Hematopoietic multipotent progenitor cell (in vitro differentiated cells): ENCODE data around the gene ZNF408. TPM values are rescaled to one million over a fixed set of nuclear protein-coding genes. Genes with fewer than 3 reads are reported as not detected.
"Not testable (repeated sequence)": the region's sequence is repeated elsewhere in the genome, so short reads cannot be mapped to it uniquely, and the experiment has no call there.

Source experiments
- DNase-seq, 3 donors: peaks; one replicate each; pipeline ENCODE4 v3.0.0-alpha.2; 2011 to 2015; ENCODE audit warnings: low read depth in 2 of 3, low spot score in 2 of 3
- total RNA-seq: library from RNA; depleted of rRNA; stranded (reverse); fragments of >200 nt; gene quantifications from one replicate; pipeline ENCODE4 v1.2.3, GENCODE V29; 2012

ZNF408 gene
- total RNA-seq = 11.6 TPM

GRCh38 chr11:46700241-46701077, at the start of gene ZNF408, which contains the start of gene ARHGAP1:
Gene ZNF408 (plus strand): TSS chr11:46701031. CDS start chr11:46701048, 17 bp downstream.
Gene ARHGAP1 (minus strand): TSS chr11:46700619. CDS start chr11:46696107, 4,512 bp downstream.
- peak; percentile 93 to 100 (median 99) for DNase-seq

DNA sequence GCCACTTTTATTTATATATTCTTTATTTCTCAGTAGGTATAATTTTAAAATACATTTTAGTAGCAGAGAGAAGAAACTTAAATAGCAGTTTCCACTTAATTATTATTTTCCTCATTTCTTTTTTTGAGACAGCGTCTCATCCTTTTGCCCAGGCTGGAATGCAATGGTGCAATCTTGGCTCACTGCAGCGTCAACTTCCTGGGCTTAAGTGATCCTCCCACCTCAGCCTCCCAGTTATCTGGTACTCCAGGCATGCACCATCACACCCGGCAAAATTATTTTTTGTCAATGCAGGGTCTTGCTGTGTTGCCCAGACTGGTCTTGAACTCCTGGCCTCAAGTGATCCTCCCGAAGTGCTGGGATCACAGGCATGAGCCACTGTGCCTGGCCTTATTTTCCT, 45.2 kb upstream of the ZNF408 start:
- no peak for DNase-seq

DNA sequence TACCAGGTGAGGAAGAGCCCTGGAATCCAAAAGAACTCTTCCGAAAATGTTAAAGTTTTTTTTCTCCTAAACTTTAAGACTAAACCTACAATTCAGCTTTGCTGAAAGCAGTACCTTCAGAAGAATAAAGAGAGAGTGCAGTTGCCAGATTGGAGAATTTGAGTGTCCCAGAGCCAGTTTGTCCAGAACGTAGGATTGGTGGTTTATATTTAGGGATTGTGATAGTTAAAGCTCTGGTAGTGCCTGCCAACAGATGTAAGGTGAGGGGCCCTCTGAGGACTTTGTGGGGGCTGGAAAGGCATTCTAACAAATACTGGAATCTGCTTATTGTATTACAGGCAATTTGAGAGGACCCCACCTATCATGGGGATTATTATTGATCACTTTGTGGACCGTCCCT, 43.6 kb upstream of the ZNF408 start:
- no peak for DNase-seq

- no peak for DNase-seq
Observed at GRCh38 chr11:46658259-46658658, 42.6 kb upstream of the ZNF408 start.

DNA sequence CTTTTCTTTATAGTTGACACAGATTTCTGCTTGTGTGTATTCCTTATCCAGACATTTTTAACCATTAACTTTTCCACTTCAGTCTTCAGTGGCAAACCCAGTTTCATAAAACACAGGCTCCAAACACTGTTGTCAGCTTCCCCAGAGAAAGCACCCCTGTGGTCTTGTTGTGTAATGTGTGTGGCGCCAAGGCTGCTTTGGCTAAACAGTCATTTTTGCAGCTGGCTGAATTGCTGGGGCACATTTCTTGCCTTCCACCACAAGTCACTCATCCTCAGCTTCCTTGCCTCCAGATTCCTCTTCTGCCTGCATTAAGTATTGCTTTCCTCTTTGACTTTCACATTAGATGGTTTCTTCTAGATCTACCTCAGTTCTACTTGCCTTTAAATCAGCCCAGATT, 40.9 kb upstream of the ZNF408 start:
- DNase-seq = peak in 2 of 3 donors; percentile 28 to 62

- no peak for DNase-seq
Observed at GRCh38 chr11:46661836-46662235, 39.0 kb upstream of the ZNF408 start.

- DNase-seq = no peak
Observed at GRCh38 chr11:46662366-46662765, 38.5 kb upstream of the ZNF408 start.

- DNase-seq = no peak
Observed at GRCh38 chr11:46663277-46663940, 37.4 kb upstream of the ZNF408 start.

DNA sequence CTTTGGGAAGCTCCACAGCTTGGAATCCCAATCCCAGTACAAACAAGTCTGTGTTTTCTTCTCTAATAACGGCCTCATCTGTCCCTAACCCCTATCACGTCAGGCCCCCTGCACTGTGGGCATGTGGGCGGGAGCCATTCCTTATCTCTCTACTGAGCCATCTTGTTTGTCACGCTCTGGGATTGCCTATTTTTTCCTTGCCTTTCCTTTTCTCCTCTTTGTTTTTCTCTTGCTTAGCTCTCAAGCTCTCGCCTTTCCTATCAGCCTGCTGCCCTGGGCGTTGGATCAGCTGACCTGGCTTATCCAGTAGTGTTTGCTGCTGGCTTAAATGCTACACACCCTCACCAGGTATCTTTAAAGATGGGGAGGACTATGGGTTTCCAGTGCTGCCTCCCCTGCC, 36.2 kb upstream of the ZNF408 start:
- DNase-seq = no peak

GRCh38 chr11:46665356-46665755, 35.5 kb upstream of the ZNF408 start:
- no peak for DNase-seq

DNA sequence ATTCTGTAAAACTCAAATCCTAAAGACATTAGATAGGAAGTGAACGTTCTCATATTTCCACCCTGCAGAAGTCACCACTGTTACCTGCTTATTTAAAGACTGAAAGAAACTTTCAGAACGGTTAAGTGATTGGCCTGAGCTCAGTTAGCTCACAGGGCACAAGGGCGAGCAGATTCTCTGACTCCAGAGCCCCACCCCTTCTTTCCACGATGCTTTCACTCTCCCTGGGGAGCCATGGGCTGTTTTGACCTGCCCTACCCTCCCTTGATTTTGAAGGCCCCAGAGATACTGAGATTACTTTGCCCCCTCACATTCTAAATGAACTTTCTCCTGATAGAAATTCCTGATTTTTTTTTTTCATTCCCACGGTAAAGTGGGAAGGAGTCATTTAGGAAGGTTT, 34.3 kb upstream of the ZNF408 start:
- no peak for DNase-seq

GRCh38 chr11:46667043-46667481, 33.8 kb upstream of the ZNF408 start:
- no peak for DNase-seq

DNA sequence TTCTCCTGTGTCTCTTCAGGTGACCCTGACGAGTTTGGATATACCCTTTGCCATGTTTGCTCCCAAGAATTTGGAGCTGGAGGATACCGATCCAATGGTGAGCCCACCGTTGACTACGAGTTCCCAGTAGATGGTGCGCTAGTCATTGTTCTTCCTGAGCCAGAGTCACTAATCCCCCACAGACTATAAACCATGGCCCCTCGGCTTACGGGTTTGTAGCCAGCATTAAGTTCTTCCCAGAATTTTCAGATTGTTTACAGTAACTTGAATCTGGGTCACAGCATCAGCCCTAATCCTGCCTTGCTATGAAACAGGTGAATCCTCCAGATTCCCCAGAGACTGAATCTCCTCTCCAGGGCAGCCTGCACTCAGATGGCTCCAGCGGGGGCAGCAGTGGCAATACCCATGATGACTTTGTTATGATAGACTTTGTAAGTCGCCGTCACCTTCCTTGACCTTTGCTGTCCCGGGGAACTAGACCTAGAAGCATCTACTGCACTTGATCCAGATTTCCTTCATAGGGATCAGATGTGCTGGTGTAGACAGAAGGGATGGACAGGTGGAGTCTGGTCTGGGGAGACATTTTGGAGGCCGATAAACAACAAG, 32.2 kb upstream of the ZNF408 start:
- no peak for DNase-seq

DNA sequence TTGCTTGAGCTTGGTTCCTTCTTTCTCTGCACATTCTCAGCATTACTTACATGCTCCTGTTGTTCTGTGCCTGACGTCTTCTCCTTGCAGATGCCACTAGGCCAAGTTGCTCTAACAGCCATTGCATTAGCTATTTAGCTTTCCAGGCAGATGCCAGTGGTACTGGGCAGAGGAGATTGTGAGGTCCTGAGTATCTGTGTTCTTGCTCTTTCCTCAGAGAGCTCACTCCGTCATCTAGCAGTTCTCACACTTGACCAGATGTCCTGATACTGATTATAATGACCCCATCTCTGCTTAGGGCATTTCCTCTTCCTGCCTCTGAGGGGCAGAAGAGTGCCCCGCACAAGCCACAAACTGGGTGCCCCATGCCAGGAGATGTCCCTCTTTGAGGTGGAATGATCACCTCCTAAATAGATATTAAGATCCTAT, 31.1 kb upstream of the ZNF408 start:
- peak in 2 of 3 donors; percentile 25 to 45 for DNase-seq

GRCh38 chr11:46670521-46670920, 30.3 kb upstream of the ZNF408 start:
- not testable (repeated sequence) for DNase-seq

GRCh38 chr11:46671958-46672315, 28.9 kb upstream of the ZNF408 start:
- no peak for DNase-seq

- no peak for DNase-seq
Observed at GRCh38 chr11:46672381-46672839, 28.4 kb upstream of the ZNF408 start.

- DNase-seq = no peak
Observed at GRCh38 chr11:46673713-46674462, 26.9 kb upstream of the ZNF408 start.

GRCh38 chr11:46674463-46675287, 26.2 kb upstream of the ZNF408 start:
- peak in 2 of 3 donors; percentile 18 to 51 for DNase-seq
